B cell (primary cell): ENCODE measurements around the gene CYP26B1. TPM values are rescaled to one million over a fixed set of nuclear protein-coding genes. Genes with fewer than 3 reads are reported as not detected.

Source experiments
- ATAC-seq: fragments of 200-7000 bp; cut with Tn5 transposase; one replicate; pipeline ENCODE4 v1.10.0; 2021; ENCODE audit warnings: low read depth, mild to moderate bottlenecking, moderate number of reproducible peaks, moderate library complexity
- CTCF ChIA-PET: fragments of 350-600 bp; sonication (Branson Sonifier 250); formaldehyde crosslinking; loops from one replicate; lab custom pipeline; 2021; ENCODE audit warnings: antibody characterized with exemption, inconsistent platforms; lab: Charles Lee
- POLR2A ChIA-PET: fragments of 350-600 bp; sonication (Branson Sonifier 250); formaldehyde crosslinking; loops from one replicate; lab custom pipeline; 2021; ENCODE audit warnings: antibody characterized with exemption; lab: Charles Lee
- DNase-seq: peaks from one replicate; pipeline ENCODE4 v3.0.0; 2013
- H2AFZ ChIP-seq: 2 replicates; pipeline ENCODE4 v1.6.1; 2012; ENCODE audit warnings: mild to moderate bottlenecking, low read depth, low read length; ENCODE audit not compliant: insufficient read depth, poor library complexity, severe bottlenecking
- H3K27ac ChIP-seq, 2 donors: 1 replicate in 1 of 2; 2 replicates in 1 of 2; pipeline ENCODE4 v1.5.1; 2012 to 2013; ENCODE audit warnings: low read length in 2 of 2, mild to moderate bottlenecking in 2 of 2, moderate library complexity in 1 of 2
- H3K27me3 ChIP-seq, 4 experiments: fragments of 200-600 bp in 1 of 4; sonication (generic) in 1 of 4; replicated peaks in 1 of 4; 1 replicate in 2 of 4; 2 replicates in 2 of 4; pipeline versions ENCODE4 v1.6.1 to v1.7.0; 2013 to 2016; ENCODE audit warnings: low read length in 3 of 4, mild to moderate bottlenecking in 2 of 4, mixed read lengths in 1 of 4, moderate library complexity in 1 of 4; ENCODE audit not compliant: insufficient read depth in 4 of 4, control insufficient read depth in 3 of 4; ENCODE audit errors: control extremely low read depth in 1 of 4
- H3K36me3 ChIP-seq, 2 experiments: replicated peaks in 1 of 2; 1 replicate in 1 of 2; 2 replicates in 1 of 2; pipeline versions ENCODE4 v1.6.1 to v1.7.1; 2013; ENCODE audit warnings: low read length in 1 of 2; ENCODE audit not compliant: insufficient read depth in 2 of 2, control insufficient read depth in 1 of 2; ENCODE audit errors: control extremely low read depth in 1 of 2, extremely low read depth in 1 of 2
- H3K4me1 ChIP-seq, 2 donors: fragments of 200-600 bp in 1 of 2; sonication (generic) in 1 of 2; 1 replicate in 1 of 2; 2 replicates in 1 of 2; pipeline versions ENCODE4 v1.5.1 to v1.6.1; 2013 to 2017; ENCODE audit warnings: low read length in 2 of 2; ENCODE audit not compliant: control insufficient read depth in 2 of 2, insufficient read depth in 2 of 2
- H3K4me2 ChIP-seq: replicated peaks from 2 replicates; pipeline ENCODE3; 2012; ENCODE audit warnings: mild to moderate bottlenecking, low read depth, low read length; ENCODE audit not compliant: poor library complexity, severe bottlenecking
- H3K4me3 ChIP-seq, 5 experiments: fragments of 200-600 bp in 1 of 5; sonication (generic) in 1 of 5; 1 replicate in 3 of 5; 2 replicates in 2 of 5; pipeline versions ENCODE4 v1.5.1 to v1.7.0; 2011 to 2016; ENCODE audit warnings: low read length in 4 of 5, mild to moderate bottlenecking in 4 of 5, low read depth in 2 of 5, control low read depth in 1 of 5, moderate library complexity in 1 of 5; ENCODE audit not compliant: insufficient read depth in 1 of 5; ENCODE audit errors: control extremely low read depth in 1 of 5, extremely low read depth in 1 of 5
- H3K79me2 ChIP-seq: fragments of 200-600 bp; sonication (generic); one replicate; pipeline ENCODE4 v1.6.0; 2016; ENCODE audit warnings: low read length; ENCODE audit not compliant: control insufficient read depth, insufficient read depth
- H3K9ac ChIP-seq: fragments of 200-600 bp; sonication (generic); 2 replicates; pipeline ENCODE4 v1.6.1; 2017; ENCODE audit warnings: mild to moderate bottlenecking, low read length, moderate library complexity
- H3K9me3 ChIP-seq, 3 donors: one replicate each; pipeline versions ENCODE4 v1.6.1 to v1.7.1; 2013; ENCODE audit warnings: low read length in 2 of 3; ENCODE audit not compliant: control insufficient read depth in 2 of 3, insufficient read depth in 1 of 3; ENCODE audit errors: control extremely low read depth in 1 of 3
- H4K20me1 ChIP-seq: 2 replicates; pipeline ENCODE4 v1.6.0; 2012; ENCODE audit warnings: mild to moderate bottlenecking, low read length; ENCODE audit not compliant: insufficient read depth, control insufficient read depth, poor library complexity, severe bottlenecking
- H3K27ac Mint-ChIP-seq: one replicate; pipeline ENCODE4 v1.8.0; 2021; ENCODE audit warnings: mixed read lengths
- H3K27me3 Mint-ChIP-seq: one replicate; pipeline ENCODE4 v1.8.0; 2021; ENCODE audit warnings: mixed read lengths
- H3K4me1 Mint-ChIP-seq: one replicate; pipeline ENCODE4 v1.8.0; 2021; ENCODE audit warnings: mixed read lengths
- H3K4me3 Mint-ChIP-seq: one replicate; pipeline ENCODE4 v1.8.0; 2021; ENCODE audit warnings: mixed read lengths
- H3K9me3 Mint-ChIP-seq: one replicate; pipeline ENCODE4 v1.8.0; 2022; ENCODE audit warnings: mixed read lengths; ENCODE audit not compliant: insufficient read depth
- EZH2 ChIP-seq: IDR thresholded peaks from 2 replicates; pipeline ENCODE4 v1.6.1; 2012; ENCODE audit warnings: borderline replicate concordance, low read depth, mild to moderate bottlenecking, moderate library complexity, low read length; ENCODE audit not compliant: insufficient read depth, poor library complexity, severe bottlenecking
- WGBS: methylation state at CpG from one replicate; pipeline ENCODE4 v1.1.5; 2013; ENCODE audit warnings: missing lambda C conversion rate; ENCODE audit not compliant: insufficient coverage; 5-methylcytosine and 5-hydroxymethylcytosine counted together
- intact Hi-C: fragments of 100-400 bp; cut with micrococcal nuclease; formaldehyde crosslinking; loops from one replicate; pipeline ENCODE4 v1.10.0; 2022
- polyA plus RNA-seq: library from polyadenylated mRNA; depleted of rRNA; stranded (reverse); fragments of >200 nt; gene quantifications from 2 replicates; pipeline ENCODE4 v1.2.3, GENCODE V29; 2012
- total RNA-seq, 2 donors: library from RNA; stranded (reverse); fragments of 120-200 nt in 1 of 2; gene quantifications; 1 replicate in 1 of 2; 2 replicates in 1 of 2; pipeline versions ENCODE4 v1.2.3 to v1.2.4, GENCODE V29; 2013 to 2022
- TF ChIP-seq, protein P1 (sequence below): fragments of 200-600 bp; IDR thresholded peaks from one replicate; pipeline ENCODE4 v1.8.0; 2022; ENCODE audit warnings: antibody characterized with exemption, mild to moderate bottlenecking

CYP26B1 gene
- total and polyA plus RNA-seq, 2 donors (not counting 1 experiment from before 2014, with no cell fraction given), result not detected

DNA sequence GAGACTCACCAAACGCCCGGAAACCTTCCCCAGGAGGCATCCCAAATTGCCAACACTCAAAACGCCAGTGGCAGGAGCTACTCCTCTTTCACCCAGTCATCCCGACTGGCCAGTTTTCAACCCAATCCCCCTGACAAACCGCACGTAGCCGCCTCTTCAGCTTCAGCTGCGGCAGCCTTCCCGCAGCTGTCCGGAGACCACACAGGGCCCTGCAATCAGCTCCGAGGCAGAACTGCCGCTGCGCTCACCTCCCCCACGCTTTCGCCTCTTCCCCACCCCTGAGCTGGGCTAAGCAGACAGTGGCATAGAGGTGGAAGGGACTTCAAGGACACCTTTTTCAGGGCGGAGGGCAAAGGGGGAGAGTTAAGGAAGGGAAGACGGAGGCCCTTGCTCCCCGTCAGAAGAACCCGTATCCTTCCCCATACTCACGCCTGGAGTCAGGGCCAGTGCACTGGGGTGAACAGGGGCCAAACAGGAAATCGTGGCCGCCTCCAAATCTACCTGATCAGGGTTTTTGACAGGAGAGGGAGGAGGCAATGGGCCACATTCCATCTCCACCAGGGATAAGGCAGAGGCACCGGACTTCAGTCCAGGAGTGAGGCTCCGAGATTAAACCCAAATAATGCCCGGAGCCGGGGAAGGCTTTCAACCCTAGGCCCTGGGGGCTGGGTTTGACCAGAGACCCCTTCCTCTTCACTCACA, 16.9 kb downstream of the CYP26B1 start:
- ATAC-seq (no peak), DNase-seq (no peak)
- TF ChIP-seq, protein P1, sequence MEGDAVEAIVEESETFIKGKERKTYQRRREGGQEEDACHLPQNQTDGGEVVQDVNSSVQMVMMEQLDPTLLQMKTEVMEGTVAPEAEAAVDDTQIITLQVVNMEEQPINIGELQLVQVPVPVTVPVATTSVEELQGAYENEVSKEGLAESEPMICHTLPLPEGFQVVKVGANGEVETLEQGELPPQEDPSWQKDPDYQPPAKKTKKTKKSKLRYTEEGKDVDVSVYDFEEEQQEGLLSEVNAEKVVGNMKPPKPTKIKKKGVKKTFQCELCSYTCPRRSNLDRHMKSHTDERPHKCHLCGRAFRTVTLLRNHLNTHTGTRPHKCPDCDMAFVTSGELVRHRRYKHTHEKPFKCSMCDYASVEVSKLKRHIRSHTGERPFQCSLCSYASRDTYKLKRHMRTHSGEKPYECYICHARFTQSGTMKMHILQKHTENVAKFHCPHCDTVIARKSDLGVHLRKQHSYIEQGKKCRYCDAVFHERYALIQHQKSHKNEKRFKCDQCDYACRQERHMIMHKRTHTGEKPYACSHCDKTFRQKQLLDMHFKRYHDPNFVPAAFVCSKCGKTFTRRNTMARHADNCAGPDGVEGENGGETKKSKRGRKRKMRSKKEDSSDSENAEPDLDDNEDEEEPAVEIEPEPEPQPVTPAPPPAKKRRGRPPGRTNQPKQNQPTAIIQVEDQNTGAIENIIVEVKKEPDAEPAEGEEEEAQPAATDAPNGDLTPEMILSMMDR, result no peak
- TF ChIP-seq EZH2, result no peak
- POLR2A ChIA-PET, result no interaction called here
- H3K4me1 ChIP-seq, result no peaks in the 10 kb centered on the region
- intact Hi-C loops, result no loop called here
- no peak overlapping the region for H3K27ac ChIP-seq
- H3K36me3 ChIP-seq, result no peaks in the 10 kb centered on the region
- no peak overlapping the region for H2AFZ ChIP-seq
- H3K4me3 ChIP-seq, result no peak overlapping the region
- CTCF ChIA-PET, result no interaction called here
- Mint-ChIP-seq H3K4me1 (no peaks in the 10 kb centered on the region), H3K9me3 (no peaks in the 10 kb centered on the region), H3K4me3 (no peak overlapping the region), H3K27me3 (peaks cover 5% of the 10 kb centered on the region), H3K27ac (no peak overlapping the region)
- H3K4me2 ChIP-seq, result no peak overlapping the region
- peaks cover 0 to 19% (median 0%) of the 10 kb centered on the region in 3 donors for H3K9me3 ChIP-seq
- no peak overlapping the region for H3K9ac ChIP-seq
- no peaks in the 10 kb centered on the region for H3K27me3 ChIP-seq
- no peaks in the 10 kb centered on the region for H3K79me2 ChIP-seq
- H4K20me1 ChIP-seq, result no peaks in the 10 kb centered on the region
- WGBS, result 49% methylated on average over 17 of the region's 26 CpGs

DNA sequence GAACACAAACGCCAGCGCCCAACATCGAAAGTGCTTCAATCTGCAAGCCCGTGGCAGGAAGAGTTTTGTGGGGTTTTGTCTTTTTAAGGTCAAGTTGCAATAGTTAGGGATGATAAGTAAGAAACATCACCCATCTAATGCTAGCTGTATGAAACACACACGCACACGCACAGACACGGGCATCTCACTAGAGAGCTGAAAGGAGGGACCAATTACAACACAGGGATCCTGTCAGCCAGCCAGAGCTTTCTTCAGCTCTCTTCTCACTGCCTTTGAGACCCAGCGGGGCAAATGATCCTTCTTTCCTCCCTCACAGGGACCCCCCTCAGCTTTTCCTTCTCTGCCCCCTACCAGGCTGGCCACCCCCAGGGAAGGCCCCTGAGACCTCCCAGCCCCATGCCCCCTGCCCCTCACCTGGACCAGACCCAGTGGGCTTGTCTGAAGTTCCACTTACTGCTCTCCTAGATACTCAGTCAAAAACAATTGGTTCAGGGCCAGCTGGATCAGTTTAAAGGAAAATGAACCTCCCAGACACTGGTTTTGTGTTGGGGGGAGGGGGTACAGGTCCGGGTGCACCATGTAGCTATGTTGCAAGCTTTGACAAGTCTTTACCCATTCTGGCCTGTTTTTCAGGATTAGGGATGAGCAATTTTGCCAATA, 17.9 kb downstream of the CYP26B1 start:
- ChIA-PET POLR2A (no interaction called here), CTCF (no interaction called here)
- no peak overlapping the region for H3K27ac Mint-ChIP-seq
- Histone ChIP-seq H3K9ac (no peak overlapping the region), H3K27me3 (no peaks in the 10 kb centered on the region), H4K20me1 (no peaks in the 10 kb centered on the region), H2AFZ (no peak overlapping the region), H3K27ac (no peak overlapping the region), H3K4me1 (no peaks in the 10 kb centered on the region), H3K4me3 (no peak overlapping the region), H3K4me2 (no peak overlapping the region), H3K79me2 (no peaks in the 10 kb centered on the region), H3K36me3 (no peaks in the 10 kb centered on the region), H3K9me3 (peaks cover 0 to 19% (median 0%) of the 10 kb centered on the region in 3 donors)
- 93% methylated on average over 4 of the region's 9 CpGs for WGBS
- ATAC-seq (no peak), DNase-seq (no peak)
- intact Hi-C loops, result no loop called here
- H3K9me3 Mint-ChIP-seq, result no peaks in the 10 kb centered on the region
- no peak overlapping the region for H3K4me3 Mint-ChIP-seq
- TF ChIP-seq, protein P1, result no peak
- TF ChIP-seq EZH2, result no peak
- no peaks in the 10 kb centered on the region for H3K4me1 Mint-ChIP-seq
- H3K27me3 Mint-ChIP-seq, result peaks cover 5% of the 10 kb centered on the region
